Embryonic facial prominence (tissue), 1 donor: Measurements from ENCODE around the gene PLIN5.

ENCODE experiments used
- DNase-seq: peaks from one replicate; pipeline ENCODE4 v3.0.0-alpha.2; 2016; ENCODE audit errors: extremely low spot score

Gene PLIN5

DNA sequence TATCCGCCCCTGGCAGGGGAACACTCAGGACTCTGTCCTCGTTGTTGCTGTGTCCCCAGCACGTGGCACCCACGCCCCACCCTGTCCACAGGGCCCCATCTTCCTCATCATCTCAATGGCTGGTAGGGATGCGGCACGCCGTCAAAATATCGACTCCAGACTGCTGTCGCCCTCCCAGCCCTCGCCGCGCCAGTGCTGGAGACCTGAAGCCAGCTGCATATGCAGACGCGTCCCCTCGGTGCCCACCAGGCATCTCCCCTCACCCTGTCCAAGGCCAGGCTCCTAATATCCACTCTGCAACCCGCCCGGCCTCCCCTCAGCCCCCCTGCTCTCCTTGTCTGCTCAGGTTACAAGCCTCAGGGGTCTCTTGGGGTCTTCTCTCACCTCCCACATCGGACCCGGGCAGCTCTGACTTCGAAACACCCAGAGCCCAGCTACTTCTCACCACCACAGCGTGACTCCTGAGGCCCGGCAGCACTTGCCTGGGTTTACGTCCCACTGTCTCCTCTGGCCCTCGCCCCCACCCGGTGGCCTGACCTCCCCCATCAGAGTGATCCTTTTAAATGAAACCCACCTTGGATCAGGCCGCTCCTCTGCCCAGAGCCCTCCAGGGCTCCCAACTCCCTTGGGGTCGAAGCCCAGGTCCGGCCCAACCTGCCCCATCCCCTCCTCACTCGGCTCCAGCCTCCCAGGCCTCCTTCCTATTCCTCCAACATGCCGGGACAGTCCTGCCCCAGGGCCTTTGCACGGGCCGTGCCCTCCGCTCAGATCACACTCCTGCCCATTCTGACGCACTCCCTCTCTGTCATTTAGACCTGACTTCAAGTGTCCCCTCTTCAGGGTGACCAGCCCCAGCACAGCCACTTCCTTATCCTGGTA lies 29.2 kb downstream of the PLIN5 start:
- no peak for DNase-seq

DNA sequence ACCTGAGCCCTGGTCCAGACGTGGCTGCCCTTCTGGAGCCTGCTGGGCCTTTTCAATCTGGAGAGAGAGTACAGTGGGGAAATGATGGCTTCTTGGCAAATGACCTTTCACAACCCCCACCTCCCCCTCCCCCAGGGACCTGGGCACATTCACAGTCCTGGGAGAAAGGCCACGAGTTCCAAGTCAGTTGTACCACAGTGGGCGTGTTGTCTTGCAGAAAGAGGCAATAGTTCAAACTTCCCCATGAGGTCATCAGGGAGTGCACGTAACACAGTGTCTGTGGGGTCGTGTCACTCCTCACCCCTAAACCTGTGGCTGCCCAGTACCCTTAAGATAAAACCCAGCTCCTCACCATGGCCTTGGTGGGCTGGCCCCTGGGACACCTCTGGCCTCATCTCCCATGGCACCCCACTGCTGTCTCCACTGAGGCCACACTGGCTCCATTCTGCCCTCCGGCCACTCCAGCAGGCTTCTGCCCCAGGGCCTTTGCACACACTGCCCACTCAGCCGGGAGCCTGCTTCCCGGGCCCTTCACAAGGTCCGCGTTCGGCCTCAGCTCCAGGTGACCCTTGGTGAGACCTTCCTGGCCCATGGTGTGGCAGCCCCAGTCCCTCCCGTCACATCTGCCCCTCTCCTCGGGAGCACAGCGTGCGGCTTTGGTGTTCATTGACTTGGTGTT lies 30.0 kb downstream of the PLIN5 start:
- DNase-seq = no peak

DNA sequence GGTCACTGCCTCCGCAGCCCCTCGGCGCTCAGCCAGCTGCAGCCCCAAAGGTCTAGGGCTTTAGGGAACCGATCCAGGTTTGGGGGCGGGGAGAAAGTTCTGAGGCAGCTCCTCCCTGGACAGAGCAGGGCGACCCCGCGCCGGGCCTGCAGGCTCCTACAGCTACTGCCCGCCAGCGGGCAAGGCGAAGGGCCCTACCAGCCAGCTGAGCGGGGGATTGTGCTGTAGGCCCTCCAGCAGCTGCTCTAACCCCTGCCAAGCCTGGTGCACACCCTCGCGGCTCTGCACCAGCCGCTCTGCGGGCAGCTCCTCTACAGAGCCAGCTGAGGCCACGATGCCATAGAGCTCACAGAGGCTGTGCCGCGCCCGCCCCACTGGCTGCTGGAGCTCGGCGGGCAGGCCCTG lies 30.7 kb downstream of the PLIN5 start:
- no peak for DNase-seq

DNA sequence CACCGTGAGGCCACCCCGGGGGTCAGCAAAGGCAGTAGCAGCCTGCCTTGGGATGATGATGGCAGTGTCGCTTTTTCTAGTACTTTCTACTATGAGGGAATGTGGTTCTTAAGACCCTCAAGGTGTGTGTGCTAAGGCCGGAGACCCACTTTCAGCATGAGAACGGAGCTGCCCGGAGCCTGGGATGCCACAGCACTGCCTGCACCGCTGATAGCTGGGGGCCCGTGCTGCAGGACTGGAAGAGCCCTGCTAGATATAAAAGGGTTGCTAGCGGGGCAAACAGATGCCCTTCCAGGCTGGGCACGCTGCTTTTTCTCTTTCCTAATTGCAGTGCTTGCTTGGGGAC lies 31.2 kb downstream of the PLIN5 start:
- no peak for DNase-seq

DNA sequence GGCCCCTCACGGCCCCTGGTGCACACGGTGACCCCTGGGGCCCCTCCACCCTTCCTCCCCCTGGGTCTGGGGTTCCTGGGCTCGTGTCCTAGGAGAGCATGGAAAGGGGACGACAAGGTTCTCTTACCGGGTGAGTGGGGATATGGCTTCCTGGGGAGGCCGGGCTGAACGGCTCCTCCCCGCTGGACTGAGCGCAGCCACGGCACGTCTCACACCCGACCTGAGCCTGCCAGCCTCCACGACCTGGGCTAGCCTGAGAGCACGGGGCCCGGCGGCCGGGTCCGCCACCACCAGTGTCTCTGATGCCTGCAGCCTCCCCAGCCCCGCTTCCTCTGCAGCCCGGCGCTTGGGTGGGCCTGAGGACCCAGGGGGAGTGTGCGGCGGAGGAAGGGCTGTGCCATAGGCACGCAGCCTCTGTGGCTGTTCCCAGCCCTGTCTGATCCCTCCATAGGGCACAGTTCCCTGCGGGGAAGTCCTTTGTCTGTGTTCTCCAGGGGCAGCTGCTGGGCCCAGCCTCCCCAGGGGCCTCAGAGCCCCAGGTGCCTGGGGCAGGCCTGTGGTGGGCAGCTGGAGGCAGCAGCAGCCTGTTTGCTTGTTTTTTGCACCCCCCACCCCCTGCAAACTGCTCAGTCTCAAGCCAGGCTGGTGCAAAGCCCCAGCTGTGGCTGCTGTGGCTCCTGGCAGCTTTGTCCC lies 31.7 kb downstream of the PLIN5 start:
- DNase-seq = no peak

DNA sequence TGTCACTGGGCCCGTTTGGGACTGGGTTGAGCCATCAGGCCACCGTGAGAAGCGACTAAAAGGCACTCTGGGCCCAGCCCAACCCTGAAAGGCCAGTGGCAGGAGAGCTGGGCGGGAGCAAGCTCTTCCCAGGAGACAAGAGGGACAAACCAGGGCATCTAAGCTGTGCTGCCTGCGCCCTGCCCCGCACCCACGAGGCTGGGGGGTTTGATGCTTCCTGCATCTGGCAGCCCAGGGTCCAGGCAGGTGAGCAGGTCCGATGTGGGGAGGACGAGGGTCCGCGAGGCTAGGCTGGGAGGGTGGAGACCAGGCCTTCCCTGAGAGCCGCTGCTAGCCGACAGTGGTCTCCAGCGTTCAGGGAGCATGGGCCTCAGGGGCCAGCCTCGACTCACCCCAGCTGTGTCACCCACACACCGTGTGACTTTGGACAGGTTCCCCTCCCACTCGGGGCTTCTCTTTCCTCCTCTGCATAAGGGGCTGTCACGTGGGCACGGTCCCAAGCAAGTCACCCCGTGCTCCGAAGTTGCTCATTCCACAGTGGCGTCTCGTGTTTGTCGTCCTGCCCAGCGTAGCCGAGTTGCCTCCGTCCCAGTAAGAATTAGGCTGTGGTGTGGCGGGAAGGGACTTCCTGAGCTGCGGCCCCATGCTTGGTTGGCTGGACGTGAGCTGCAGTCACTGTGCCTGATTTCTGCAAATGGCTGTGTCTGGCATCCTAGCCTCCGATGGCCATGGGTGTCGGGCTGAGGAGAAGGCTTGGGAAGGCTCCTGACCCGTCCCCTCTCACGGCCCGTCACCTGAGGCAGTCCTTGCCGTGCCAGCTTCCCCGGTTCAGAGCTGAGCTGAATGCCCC lies 32.5 kb downstream of the PLIN5 start:
- DNase-seq = no peak

DNA sequence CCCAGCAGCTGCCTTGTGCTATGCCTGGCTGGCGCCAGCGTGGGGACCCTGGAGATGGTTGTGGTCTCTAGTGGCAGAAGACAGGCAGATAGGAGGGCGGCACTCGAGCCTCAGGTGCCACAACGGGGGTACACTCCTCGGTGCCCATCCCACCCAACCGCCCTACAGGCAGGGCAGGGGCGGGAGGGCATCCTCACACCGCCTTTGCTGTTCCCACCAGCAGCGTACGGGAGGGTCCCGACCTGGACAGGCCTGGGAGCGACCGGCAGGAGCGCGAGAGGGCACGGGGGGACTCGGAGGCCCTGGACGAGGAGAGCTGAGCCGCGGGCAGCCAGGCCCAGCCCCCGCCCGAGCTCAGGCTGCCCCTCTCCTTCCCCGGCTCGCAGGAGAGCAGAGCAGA lies 33.3 kb downstream of the PLIN5 start:
- no peak for DNase-seq

DNA sequence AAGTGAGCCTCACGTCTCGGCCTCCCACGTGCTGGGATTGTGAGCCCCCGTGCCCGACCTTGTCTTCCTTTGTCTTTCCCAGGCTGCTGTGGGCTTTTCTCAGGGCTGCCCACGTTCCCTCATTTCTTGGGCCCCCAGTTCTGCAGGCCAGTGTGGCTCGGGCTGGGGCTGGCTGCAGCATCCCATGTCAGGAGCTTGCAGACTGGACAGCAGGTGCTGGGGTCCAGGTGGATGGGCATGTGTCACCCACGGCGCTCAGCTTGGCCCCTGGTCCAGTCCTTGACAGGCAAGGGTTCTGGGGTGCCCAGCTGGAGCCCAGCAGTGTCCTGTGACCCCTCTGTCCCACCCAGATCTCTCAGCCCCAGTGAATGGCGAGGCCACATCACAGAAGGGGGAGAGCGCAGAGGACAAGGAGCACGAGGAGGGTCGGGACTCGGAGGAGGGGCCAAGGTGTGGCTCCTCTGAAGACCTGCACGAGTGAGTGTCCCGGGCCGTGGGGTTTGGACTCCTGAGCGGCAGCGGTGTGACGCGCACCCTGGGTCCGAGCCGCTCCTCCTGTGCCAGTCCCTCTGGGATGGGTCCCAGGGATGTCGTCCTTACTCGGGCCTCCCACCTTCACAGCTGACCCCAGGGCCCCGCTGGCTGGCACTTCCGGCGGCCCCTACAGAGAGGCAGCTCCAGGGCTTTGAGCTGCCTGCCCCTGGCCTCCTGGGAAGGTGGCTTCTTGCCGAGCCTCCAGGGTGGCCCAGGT lies 34.0 kb downstream of the PLIN5 start:
- DNase-seq = no peak

DNA sequence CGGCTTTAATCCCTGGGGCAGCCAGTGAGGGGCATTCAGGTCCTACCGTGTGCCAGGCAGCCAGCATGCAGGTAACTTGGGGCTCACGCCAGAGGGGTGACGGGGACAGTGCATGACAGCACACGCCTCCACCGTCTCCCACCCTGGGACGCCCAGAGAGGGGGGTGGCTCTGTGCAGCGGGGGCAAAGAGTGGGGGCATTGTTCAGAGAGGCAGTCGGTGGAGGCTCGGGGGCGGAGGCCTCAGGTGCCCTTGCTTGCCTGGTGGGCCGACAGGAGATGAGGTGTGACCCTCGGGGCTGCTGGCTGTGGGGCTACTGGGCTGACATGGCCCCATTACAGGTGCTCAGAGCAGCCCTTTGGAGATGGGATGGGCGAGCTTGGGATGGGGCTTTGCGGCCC lies 35.2 kb downstream of the PLIN5 start:
- DNase-seq = no peak

DNA sequence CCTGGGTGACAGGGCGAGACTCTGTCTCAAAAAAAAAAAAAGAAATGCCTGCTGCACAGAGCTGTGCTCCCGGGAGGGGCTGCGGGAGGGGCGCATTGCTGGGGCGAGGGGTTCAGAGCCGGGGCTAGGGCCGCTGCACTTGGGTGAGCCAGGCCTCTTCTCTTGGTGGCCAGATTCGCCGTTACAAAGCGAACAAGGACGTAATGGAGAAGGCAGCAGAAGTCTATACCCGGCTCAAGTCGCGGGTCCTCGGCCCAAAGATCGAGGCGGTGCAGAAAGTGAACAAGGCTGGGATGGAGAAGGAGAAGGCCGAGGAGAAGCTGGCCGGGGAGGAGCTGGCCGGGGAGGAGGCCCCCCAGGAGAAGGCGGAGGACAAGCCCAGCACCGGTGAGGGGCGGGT lies 35.7 kb downstream of the PLIN5 start:
- DNase-seq = no peak

DNA sequence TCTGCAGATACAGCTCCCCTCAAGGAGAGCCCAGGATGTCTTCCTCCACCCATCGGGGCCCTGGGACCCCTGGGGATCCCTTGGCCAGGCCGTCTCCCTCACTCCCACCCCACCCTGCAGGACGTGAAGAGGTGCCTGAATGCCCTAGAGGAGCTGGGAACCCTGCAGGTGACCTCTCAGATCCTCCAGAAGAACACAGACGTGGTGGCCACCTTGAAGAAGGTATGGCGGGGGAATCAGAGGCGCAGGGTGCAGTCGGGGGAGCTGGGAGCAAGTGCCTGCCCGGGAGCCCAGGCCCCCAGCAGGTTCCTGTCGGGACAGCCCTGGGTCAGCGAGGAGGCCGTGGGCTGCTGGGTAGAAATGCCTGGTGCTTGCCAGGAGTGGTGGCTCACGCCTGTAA lies 36.3 kb downstream of the PLIN5 start:
- DNase-seq = no peak

DNA sequence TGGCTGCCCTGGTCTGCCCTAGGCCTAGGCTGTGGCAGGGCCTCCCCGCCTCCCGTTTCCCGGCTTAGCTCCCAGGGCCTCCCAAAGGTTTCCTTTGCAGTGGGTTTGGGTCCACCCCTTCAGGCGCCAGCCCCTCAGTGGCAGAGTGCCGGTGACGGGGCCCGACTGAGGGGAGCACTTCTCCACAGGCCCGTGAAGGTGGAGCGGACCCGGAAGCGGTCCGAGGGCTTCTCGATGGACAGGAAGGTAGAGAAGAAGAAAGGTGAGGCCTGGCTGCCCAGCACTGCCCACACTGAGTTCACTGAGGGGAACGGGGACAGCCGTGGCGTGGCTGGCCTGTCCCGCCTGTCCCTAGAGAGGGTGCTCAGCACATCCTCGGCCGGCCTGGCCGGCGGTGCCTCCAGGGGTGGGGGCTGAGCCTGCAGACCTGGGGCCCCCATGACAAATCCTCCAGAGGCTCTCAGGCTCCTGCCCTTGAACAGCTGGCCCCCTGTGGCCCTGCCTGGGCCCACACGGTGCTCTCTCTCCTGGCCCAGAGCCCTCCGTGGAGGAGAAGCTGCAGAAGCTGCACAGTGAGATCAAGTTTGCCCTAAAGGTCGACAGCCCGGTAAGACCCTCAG lies 37.1 kb downstream of the PLIN5 start:
- DNase-seq = no peak

DNA sequence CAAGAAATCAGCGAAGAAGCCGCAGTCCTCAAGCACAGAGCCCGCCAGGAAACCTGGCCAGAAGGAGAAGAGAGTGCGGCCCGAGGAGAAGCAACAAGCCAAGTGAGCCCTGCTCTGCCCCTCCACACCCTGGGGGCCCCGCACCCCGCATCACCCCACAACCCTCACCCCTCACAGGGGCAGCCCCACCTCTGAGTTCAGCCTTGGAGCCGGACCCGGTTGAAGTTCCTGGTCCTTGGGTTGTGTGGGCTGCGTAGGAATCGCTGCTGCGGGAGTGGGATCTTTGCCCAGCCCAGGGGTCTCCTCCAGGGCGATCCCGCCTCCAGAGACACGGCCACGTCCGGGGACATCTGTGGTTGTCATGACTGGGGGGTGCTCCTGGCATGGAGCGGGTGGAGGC lies 38.7 kb downstream of the PLIN5 start:
- no peak for DNase-seq

DNA sequence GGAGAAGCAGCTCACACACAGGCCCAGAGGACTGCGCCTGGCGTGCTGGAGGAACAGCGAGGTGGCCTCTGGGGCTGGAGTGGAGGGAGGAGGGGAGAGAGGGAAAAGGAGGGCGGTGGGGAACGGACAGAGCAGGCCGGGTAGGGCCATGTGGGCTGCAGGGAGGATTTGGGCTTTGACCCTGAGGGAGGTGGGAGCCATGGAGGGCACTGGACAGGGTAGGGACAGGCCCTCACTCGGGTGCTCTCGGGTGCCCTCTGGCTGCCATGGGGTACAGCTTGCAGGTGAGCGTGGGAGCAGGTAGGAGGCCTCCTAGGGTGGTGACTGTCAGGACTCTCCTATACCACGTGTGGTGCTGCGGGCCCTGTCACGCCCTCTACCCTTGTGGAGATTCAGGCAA lies 39.6 kb downstream of the PLIN5 start:
- DNase-seq = no peak

DNA sequence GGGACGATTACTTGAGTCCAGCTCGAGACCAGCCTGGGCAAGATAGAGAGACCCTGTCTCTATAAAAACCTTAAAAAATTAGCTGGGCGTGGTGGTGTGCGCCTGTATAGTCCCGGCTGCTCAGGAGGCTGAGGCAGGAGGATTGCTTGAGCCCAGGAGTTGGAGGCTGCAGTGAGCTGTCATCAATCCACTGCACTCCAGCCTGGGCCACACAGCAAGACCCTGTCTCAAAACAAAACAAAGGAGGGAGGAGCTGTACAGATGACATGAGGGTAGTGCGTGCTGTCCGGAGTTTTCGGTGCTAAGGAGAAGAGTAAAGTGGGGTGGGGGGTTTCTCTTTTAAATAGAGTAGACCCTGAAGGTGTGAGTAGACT lies 40.3 kb downstream of the PLIN5 start:
- DNase-seq = no peak

DNA sequence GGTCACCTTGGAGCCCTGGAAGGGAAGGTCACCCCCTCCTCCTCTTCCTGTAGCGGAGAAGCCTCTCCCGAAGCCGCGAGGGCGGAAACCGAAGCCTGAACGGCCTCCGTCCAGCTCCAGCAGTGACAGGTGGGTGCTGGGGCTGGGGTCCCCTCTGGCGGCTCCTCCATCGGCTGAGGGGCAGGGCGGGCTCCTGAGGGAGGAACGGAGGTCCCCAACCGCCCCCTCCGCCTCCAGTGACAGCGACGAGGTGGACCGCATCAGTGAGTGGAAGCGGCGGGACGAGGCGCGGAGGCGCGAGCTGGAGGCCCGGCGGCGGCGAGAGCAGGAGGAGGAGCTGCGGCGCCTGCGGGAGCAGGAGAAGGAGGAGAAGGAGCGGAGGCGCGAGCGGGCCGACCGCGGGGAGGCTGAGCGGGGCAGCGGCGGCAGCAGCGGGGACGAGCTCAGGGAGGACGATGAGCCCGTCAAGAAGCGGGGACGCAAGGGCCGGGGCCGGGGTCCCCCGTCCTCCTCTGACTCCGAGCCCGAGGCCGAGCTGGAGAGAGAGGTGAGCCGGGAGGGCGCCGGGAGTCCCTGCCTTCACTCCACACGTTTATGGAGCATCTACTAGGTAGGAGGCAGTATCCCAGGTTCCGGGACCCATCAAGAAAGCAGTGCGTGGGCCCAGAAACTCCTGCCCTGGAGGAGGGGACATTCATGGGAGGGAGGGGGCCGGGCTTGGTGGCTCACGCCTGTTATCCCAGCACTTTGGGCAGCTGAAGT lies 40.9 kb downstream of the PLIN5 start:
- DNase-seq = no peak

DNA sequence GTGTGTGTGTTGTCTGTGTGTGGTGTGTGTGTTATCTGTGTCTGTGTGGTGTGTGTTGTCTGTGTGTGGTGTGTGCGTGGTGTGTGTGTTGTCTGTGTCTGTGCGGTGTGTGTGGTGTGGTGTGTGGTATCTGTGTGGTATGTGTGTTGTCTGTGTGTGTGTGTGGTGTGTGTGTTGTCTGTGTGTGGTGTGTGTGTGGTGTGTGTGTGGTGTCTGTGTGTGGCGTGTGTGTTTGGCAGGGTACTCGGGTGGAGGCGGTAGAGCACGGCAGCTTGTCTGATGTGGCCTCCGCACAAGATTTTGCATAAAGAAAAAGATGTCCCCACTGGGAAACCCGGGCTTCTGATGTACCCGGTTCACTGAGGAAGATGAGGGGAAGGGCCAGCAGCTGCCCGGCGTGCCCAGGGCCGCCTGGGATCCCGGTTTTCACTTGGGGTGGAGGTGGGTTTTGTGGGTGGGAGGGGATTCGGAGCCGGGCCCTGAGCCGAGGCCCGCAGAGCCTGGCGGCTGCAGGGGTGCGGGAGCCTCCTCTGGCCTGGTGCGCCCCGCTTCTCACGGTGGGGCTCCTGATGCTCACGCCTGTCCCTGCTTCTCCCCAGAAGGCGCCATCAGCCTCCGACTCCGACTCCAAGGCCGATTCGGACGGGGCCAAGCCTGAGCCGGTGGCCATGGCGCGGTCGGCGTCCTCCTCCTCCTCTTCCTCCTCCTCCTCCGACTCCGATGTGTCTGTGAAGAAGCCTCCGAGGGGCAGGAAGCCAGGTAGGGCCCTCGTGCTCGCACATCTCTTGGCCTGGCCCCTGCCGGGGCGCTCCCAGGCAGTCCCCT lies 41.7 kb downstream of the PLIN5 start:
- no peak for DNase-seq

DNA sequence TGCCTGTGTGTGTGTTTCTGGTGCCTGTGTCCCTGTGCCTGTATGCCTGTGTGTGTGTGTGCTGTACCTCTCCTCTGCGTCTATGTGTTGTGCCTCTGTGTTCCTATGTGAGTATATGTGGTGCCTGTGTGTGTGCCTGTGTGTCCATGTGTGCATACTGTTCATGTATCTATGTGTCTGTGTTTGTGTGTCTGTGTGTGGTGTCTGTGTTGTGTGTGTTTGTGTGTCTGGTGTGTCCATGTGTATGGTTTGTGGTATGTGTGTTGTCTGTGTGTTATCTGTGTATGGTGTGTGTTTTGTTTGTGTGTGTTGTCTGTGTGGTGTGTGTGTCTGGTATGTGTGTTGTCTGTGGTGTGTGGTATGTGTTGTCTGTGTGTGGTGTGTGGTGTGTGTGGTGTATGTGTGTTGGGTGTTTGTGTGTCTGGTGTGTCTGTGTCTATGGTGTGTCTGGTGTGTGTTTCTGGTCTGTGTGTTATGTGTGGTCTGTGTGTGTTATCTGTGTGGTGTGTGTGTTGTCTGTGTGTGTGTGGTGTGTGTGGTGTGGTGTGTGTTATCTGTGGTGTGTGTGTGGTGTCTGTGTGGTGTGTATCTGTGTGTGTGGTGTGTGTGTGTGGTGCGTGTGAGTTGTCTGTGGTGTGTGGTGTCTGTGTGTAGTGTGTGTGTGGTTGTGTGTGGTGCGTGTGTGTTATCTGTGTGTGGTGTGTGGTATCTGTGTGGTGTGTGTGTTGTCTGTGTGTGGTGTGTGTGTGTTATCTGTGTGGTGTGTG lies 42.5 kb downstream of the PLIN5 start:
- no peak for DNase-seq
